Endothelial cell of umbilical vein (primary cell): Measurements from ENCODE around the gene LY6G6C. TPM values are rescaled to one million over a fixed set of nuclear protein-coding genes. Genes with fewer than 3 reads are reported as not detected.

ENCODE experiments used
- BruUV-seq: library from RNA; stranded (reverse); fragments of 400-500 nt; replicated peaks from 2 replicates; lab custom pipeline; 2021; lab: Mats Ljungman, UMichigan
- CTCF ChIA-PET: fragments of 300-600, 350-600 bp; sonication (Branson Sonifier 250); formaldehyde crosslinking; loops from one replicate; lab custom pipeline; 2021; ENCODE audit warnings: antibody characterized with exemption, inconsistent platforms; lab: Charles Lee
- POLR2A ChIA-PET: fragments of 300-600, 350-600 bp; sonication (Branson Sonifier 250); formaldehyde crosslinking; loops from one replicate; lab custom pipeline; 2021; ENCODE audit warnings: antibody characterized with exemption, inconsistent platforms; lab: Charles Lee
- DNase-seq: peaks from one replicate; pipeline ENCODE4 v3.0.0-alpha.2; 2011; ENCODE audit warnings: low read depth, low spot score
- FAIRE-seq: peaks from 2 replicates; lab custom pipeline; 2011; peaks lifted over from hg19 to GRCh38; lab: Jason Lieb, UNC
- H2AFZ ChIP-seq: 2 replicates; pipeline ENCODE4 v1.6.0; 2012; ENCODE audit warnings: low read depth, low read length, control low read depth, inconsistent platforms
- H3K27ac ChIP-seq: 2 replicates; pipeline ENCODE4 v1.5.1; 2011; ENCODE audit warnings: low read depth, mild to moderate bottlenecking, control low read depth, low read length, moderate library complexity; ENCODE audit not compliant: insufficient read depth
- H3K27me3 ChIP-seq, 2 experiments: 2 replicates each; pipeline versions ENCODE4 v1.6.0 to v1.6.1; 2011; ENCODE audit warnings: low read length in 2 of 2, mixed read lengths in 1 of 2; ENCODE audit not compliant: control insufficient read depth in 2 of 2, insufficient read depth in 2 of 2
- H3K36me3 ChIP-seq, 2 experiments: 2 replicates in 1 of 2; 3 replicates in 1 of 2; pipeline ENCODE4 v1.5.1; 2011; ENCODE audit warnings: low read length in 2 of 2, mild to moderate bottlenecking in 1 of 2, moderate library complexity in 1 of 2; ENCODE audit not compliant: control insufficient read depth in 2 of 2, insufficient read depth in 2 of 2; ENCODE audit errors: extremely low read depth in 1 of 2
- H3K4me1 ChIP-seq: 3 replicates; pipeline ENCODE4 v1.5.1; 2011; ENCODE audit warnings: mild to moderate bottlenecking, low read length; ENCODE audit not compliant: control insufficient read depth, insufficient read depth; ENCODE audit errors: extremely low read depth
- H3K4me2 ChIP-seq: 2 replicates; pipeline ENCODE4 v1.6.1; 2011; ENCODE audit warnings: low read length, control low read depth, mixed read lengths; ENCODE audit not compliant: insufficient read depth
- H3K4me3 ChIP-seq, 3 experiments: fragments of 200-600 bp in 1 of 3; sonication (generic), shearing (Covaris generic) in 1 of 3; replicated peaks in 1 of 3; 2 replicates each; pipeline ENCODE4 v1.5.1; 2011 to 2016; ENCODE audit warnings: control low read depth in 3 of 3, low read length in 3 of 3, mild to moderate bottlenecking in 2 of 3, inconsistent platforms in 1 of 3, low read depth in 1 of 3, moderate library complexity in 1 of 3; ENCODE audit not compliant: insufficient read depth in 1 of 3
- H3K79me2 ChIP-seq: 2 replicates; pipeline ENCODE4 v1.6.0; 2012; ENCODE audit warnings: low read length, inconsistent platforms; ENCODE audit not compliant: control insufficient read depth, insufficient read depth
- H3K9ac ChIP-seq: replicated peaks from 2 replicates; pipeline ENCODE3; 2011; ENCODE audit warnings: low read length, control low read depth; ENCODE audit not compliant: insufficient read depth; ENCODE audit errors: extremely low read depth
- H3K9me1 ChIP-seq: replicated peaks from 3 replicates; pipeline ENCODE4 v1.6.0; 2011; ENCODE audit warnings: mild to moderate bottlenecking, low read length; ENCODE audit not compliant: control insufficient read depth, insufficient read depth; ENCODE audit errors: extremely low read depth
- H3K9me3 ChIP-seq: replicated peaks from 2 replicates; pipeline ENCODE4 v1.5.1; 2012; ENCODE audit warnings: low read length, inconsistent platforms; ENCODE audit not compliant: control insufficient read depth, insufficient read depth
- H4K20me1 ChIP-seq: replicated peaks from 2 replicates; pipeline ENCODE3; 2011; ENCODE audit warnings: mild to moderate bottlenecking, low read length; ENCODE audit not compliant: control insufficient read depth, insufficient read depth; ENCODE audit errors: extremely low read depth
- CTCF ChIP-seq, 2 donors: IDR thresholded peaks; 1 replicate in 1 of 2; 2 replicates in 1 of 2; pipeline ENCODE4 v1.5.1; 2011; ENCODE audit warnings: low read length in 2 of 2, mild to moderate bottlenecking in 2 of 2, moderate library complexity in 2 of 2, control low read depth in 1 of 2, inconsistent platforms in 1 of 2, low read depth in 1 of 2; ENCODE audit not compliant: insufficient read depth in 1 of 2; ENCODE audit errors: extremely low read depth in 1 of 2
- EZH2 ChIP-seq: IDR thresholded peaks from 2 replicates; pipeline ENCODE4 v1.6.1; 2012; ENCODE audit warnings: borderline replicate concordance, low read depth, mild to moderate bottlenecking, moderate library complexity, low read length, inconsistent platforms; ENCODE audit not compliant: severe bottlenecking
- FOS ChIP-seq: IDR thresholded peaks from 2 replicates; pipeline ENCODE4 v1.6.1; 2011; ENCODE audit warnings: mild to moderate bottlenecking, low read length, moderate library complexity, borderline replicate concordance; ENCODE audit not compliant: insufficient read depth
- JUN ChIP-seq: IDR thresholded peaks from 2 replicates; pipeline ENCODE4 v1.6.1; 2011; ENCODE audit warnings: borderline replicate concordance, low read depth; ENCODE audit not compliant: insufficient read length, insufficient read depth
- MAX ChIP-seq: IDR thresholded peaks from 2 replicates; pipeline ENCODE4 v1.6.1; 2011; ENCODE audit not compliant: insufficient read depth, insufficient read length
- MYC ChIP-seq: IDR thresholded peaks from one replicate; pipeline ENCODE4 v1.6.1; 2011; ENCODE audit warnings: mild to moderate bottlenecking, low read depth, low read length
- POLR2A ChIP-seq: IDR thresholded peaks from 2 replicates; pipeline ENCODE4 v1.6.1; 2012; ENCODE audit warnings: low read depth, mild to moderate bottlenecking, control low read depth, low read length
- POLR2AphosphoS5 ChIP-seq: IDR thresholded peaks from 2 replicates; pipeline ENCODE4 v1.6.1; 2012; ENCODE audit warnings: low read depth, mild to moderate bottlenecking, control low read depth, low read length, moderate library complexity; ENCODE audit not compliant: insufficient read depth
- dilution Hi-C: fragments of 300-500 bp; cut with MboI; formaldehyde crosslinking; loops from one replicate; pipeline ENCODE4 v1.15.0; 2019; ENCODE audit warnings: low sequenced_read_pairs; ENCODE audit not compliant: extremely low pct_ligation_motif_present
- intact Hi-C: fragments of 100-400 bp; cut with micrococcal nuclease; formaldehyde crosslinking; loops from one replicate; pipeline ENCODE4 v1.10.0; 2022
- polyA plus RNA-seq, 4 experiments: library from polyadenylated mRNA; depleted of rRNA in 3 of 4; stranded (reverse) in 3 of 4; unstranded in 1 of 4; fragments of >200 nt; gene quantifications; 2 replicates each; pipeline versions ENCODE4 v1.2.1 to v1.2.3, GENCODE V29; 2011 to 2012; ENCODE audit warnings: missing spikeins in 1 of 4
- total RNA-seq: library from RNA; stranded (reverse); gene quantifications from 2 replicates; pipeline ENCODE4 v1.2.3, GENCODE V29; 2021

Gene LY6G6C
- total and polyA plus RNA-seq, 2 donors (not counting 3 experiments of a cell fraction or from before 2014, with no cell fraction given), result 0.33 TPM; not detected in 1

GRCh38 chr6:31713991-31714684 lies 7.4 kb downstream of the LY6G6C start:
- DNase-seq (no peak), FAIRE-seq (no peak)
- ChIA-PET CTCF (interaction anchor here (1.3 to 3.0 kb wide), 6 partner anchors 9 to 116 kb away, joined by 3 to 9 read pairs (median 5); partner anchors contain the start of genes ABHD16A and MPIG6B), POLR2A (interaction anchor here (0.7 to 2.0 kb wide), 2 partner anchors 10 to 11 kb away, joined by 3 to 10 read pairs; partner anchors contain the start of gene ABHD16A)
- Histone ChIP-seq H3K79me2 (no peaks in the 10 kb centered on the region), H3K9me1 (no peaks in the 10 kb centered on the region), H3K9me3 (no peaks in the 10 kb centered on the region), H3K9ac (no peak overlapping the region), H3K4me2 (no peak overlapping the region), H2AFZ (no peak overlapping the region), H3K36me3 (no peaks in the 10 kb centered on the region), H3K4me3 (no peak overlapping the region), H3K4me1 (peaks cover 8% of the 10 kb centered on the region), H4K20me1 (no peaks in the 10 kb centered on the region), H3K27me3 (no peaks in the 10 kb centered on the region), H3K27ac (no peak overlapping the region)
- intact Hi-C loops, result no loop called here
- dilution Hi-C loops, result no loop called here
- no TSS peak for BruUV-seq
- TF ChIP-seq POLR2AphosphoS5 (no peak), CTCF (IDR thresholded peaks at IDR 0.05; ENCODE audit: extremely low read depth in 1 of 2, insufficient read depth in 1 of 2, low read depth in 1 of 2, low read length in 2 of 2) (no peak), MYC (no peak), JUN (no peak), FOS (no peak), EZH2 (no peak), POLR2A (no peak), MAX (no peak)
